Activated T-helper 1 cell treated with Interleukin-2 at 50 U/mL for 16 hours (primary cell): Measurements from ENCODE around the gene RPL22L1.
"Not testable (repeated sequence)": the region's sequence is repeated elsewhere in the genome, so short reads cannot be mapped to it uniquely, and the experiment has no call there.

Source experiments
- DNase-seq: peaks from one replicate; pipeline ENCODE4 v3.0.0-alpha.2; 2020; ENCODE audit warnings: low read depth

The RPL22L1 gene

DNA sequence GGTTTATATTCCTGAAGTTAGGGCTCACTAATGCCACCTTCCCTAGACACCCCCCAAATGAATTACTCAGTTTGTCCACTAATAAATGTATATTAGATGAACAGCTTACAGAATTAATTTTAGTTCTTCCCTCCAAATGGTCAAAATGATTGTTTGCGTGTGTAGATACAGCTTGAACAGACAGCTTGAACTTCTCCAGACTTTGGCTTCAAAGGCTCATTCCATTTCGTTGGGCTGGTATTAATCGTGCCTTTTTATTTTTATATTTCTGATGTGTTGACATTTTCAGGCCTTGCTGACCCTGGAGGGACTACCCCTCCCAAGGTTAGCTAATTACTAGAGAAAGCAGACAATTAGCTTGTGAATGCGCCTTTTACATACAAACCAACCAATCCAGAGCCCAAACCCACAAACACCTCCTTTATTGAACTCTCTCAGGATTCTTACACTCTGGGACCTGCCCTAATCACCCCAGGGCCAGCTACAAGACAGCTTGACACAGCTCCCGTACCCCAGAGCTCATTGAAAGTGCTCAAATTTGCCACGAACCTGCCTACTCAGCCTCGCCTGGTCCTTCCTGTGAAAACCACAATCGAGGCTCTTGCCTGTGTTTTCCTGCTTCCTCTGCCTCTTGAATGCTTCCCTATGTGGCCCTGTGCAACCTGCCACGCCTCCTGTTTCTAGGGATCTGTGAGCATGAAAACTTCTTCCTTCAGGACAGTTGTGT lies 40.3 kb downstream of the RPL22L1 start:
- no peak for DNase-seq

DNA sequence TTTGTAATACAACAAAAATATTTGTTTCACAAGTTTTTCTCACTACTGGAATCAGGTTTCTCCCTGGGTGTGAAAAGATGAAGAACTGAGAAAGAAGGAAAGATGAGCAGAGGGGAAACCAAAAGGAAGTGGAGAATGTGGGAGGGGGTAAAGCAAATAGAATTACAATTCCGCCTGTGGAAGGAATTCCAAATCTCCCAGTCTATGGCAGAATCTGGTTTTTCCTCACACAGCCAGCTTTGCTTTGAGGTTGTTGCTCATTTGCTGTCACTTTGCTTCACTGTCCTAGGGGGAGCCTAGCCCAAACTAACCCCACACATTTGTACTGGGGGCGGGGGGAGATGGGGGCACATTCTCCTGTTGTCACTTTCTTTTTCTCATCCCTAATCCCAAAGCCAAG lies 43.9 kb downstream of the RPL22L1 start:
- no peak for DNase-seq

DNA sequence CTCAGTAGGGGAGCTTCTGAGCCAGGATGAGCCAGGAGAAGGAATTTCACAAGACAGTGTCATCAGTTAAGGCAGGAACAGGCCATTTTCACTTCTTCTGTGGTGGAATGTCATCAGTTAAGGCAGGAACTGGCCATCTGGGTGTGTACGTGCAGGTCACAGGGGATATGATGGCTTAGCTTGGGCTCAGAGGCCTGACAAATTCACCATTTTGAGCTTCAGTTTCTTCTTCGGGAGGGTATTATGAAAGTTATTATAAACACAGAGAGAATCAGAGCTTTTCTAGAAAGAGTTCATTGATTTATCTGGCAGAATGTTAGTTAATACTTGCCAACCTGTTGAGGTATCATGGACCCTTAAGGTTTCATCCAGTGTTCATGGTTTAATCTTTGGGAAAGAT lies 46.4 kb downstream of the RPL22L1 start:
- DNase-seq = not testable (repeated sequence)

- not testable (repeated sequence) for DNase-seq
These were observed 51.7 kb downstream of the RPL22L1 start for GRCh38 chr3:170818325-170818724.

DNA sequence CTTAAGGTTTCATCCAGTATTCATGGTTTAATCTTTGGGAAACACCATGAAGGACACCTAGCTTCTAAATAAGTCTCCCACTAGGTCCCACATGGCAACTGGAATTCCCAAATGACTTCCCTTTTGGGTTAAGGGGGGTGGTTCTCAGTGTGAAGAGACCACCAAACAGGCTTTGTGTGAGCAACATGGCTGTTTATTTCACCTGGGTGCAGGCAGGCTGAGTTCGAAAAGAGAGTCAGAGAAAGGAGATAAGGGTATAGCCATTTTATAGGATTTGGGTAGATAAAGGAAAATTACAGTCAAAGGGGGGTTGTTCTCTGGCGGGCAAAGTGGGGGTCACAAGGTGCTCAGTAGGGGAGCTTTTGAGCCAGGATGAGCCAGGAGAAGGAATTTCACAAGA lies 52.5 kb downstream of the RPL22L1 start:
- not testable (repeated sequence) for DNase-seq

DNA sequence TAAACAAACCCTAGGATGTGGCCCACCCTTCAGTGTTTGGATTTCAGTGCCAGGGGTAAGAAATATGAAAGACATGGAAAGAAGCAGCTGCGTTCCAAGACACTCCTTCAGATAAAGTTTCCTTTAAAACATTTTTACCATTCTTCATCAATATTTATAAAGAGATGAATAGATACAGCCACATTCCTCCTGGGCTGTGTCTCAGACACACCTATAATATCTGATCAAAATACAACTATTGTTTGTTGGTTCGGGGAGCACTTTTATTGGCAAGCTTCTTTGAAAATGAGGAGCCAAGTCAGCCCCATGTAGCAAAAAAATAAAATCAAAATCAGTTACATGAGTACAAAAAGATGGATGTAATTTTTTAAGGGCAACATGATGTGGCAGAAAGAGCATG lies 53.2 kb downstream of the RPL22L1 start:
- DNase-seq = no peak

DNA sequence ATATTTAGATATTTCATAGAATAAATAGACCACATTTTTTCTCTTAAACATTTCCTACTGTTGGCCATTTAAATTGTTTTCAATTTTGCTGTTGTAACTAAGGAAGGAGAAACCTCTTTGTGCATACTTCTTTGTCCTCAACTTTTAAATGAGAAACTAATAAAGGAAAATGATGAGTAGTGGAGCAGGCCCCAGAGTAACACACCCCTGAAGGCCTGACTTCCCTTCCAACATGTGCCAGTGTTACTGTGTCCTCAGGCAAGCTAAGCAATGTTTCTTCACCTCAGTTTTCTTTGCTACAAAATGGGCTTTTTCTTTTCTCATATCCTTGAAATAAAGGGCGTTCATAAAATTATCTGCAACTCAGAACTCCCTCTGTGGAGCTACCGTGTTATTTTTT lies 53.7 kb downstream of the RPL22L1 start:
- DNase-seq = no peak

DNA sequence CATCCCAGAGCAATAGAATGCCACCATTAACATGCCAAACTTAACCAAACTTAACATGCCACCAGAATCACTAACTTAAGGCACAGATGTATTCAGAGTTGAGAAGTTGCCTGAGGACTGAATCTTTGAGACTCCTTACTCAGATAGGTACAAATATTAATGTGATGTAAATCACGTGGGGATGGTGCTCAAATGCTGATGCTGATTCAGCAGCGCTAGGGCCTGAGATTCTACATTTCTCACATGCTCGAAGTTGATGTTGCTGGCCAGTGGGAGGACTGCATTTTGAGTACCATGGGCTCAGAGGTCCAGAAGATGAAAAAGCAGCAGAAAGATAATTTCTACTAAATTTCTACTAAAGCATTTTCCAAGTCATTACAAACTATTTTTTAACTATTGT lies 54.1 kb downstream of the RPL22L1 start:
- DNase-seq = no peak

DNA sequence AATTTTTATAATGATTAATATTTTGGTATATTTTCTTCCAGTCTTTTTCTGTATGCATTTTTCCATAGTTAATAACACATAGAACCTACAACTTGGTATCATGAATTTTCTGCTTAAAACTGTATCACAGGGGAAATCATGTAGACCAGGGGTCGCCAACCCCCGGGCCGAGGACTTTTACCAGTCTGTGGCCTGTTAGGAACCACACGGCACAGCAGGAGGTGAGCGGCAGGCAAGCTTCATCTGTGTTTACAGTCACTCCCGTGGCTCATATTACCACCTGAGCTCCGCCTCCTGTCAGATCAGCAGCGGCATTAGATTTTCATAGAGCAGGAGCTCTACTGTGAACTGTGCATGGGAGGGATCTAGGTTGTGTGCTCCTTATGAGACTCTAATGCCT lies 54.7 kb downstream of the RPL22L1 start:
- DNase-seq = no peak
